GM21723 (cell line): ENCODE measurements around the gene COX6B2.
"Not testable (repeated sequence)": the region's sequence is repeated elsewhere in the genome, so short reads cannot be mapped to it uniquely, and the experiment has no call there.

Source experiments
- ATAC-seq: cut with Tn5 transposase; IDR thresholded peaks from one replicate; pipeline ENCODE4 v1.9.1; 2021; ENCODE audit warnings: mild to moderate bottlenecking, moderate library complexity; ENCODE audit not compliant: unreplicated experiment

COX6B2 gene

DNA sequence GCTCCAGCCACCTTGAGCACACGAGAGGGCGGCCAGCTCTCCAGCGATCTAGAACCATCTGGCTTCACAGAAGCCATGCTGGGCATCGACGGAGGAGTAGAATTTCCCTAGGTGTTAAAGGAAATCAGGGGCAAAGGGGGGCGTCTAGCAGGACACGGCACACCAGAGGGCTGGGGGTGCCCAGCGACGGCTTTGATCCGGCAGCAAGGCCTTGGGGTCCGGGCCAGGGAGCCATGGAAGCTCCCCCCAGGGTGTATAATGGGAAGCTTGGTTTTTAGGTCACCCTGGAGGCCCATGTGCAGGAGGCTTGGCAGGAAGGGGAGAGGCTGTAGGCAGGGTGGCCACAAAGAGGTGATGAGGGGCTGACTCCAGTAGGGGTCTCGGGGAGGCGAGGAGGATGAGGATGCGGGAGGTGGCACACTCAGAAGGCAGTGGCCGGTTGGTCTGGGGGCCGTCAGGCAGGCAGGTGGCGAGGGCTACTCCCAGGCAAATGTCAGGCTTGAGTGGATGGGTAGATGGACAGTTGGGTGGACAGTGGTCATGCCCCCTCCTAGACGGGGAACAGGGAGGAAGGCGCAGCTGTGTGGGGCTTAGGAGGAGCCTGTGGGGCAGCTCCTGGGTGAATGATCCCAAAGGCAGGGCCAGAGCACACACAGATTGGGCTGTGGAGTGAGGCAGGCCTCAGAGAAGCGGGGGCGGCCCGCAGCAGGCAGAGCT lies 9.3 kb downstream of the COX6B2 start:
- ATAC-seq = no peak

DNA sequence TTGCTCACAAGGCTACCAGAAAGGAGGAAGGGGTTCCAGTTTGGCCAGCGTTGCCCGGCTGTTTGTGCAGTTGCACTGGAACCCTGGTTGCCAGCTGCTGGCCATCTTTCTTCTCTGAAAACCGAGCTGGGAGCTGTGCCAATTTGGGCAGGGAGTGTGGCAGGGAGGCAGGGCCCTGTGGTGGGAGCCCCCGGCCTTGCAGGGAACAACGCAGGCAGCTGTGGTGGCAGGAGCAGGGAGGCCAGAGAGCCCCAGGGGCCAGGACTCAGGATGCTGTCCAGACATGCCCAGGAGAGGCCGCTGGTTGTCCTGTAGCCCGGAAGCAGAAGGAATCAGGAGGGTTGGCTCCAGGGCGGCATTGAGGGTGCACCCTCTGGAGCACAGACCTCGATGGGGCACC lies 10.1 kb downstream of the COX6B2 start:
- ATAC-seq = no peak

DNA sequence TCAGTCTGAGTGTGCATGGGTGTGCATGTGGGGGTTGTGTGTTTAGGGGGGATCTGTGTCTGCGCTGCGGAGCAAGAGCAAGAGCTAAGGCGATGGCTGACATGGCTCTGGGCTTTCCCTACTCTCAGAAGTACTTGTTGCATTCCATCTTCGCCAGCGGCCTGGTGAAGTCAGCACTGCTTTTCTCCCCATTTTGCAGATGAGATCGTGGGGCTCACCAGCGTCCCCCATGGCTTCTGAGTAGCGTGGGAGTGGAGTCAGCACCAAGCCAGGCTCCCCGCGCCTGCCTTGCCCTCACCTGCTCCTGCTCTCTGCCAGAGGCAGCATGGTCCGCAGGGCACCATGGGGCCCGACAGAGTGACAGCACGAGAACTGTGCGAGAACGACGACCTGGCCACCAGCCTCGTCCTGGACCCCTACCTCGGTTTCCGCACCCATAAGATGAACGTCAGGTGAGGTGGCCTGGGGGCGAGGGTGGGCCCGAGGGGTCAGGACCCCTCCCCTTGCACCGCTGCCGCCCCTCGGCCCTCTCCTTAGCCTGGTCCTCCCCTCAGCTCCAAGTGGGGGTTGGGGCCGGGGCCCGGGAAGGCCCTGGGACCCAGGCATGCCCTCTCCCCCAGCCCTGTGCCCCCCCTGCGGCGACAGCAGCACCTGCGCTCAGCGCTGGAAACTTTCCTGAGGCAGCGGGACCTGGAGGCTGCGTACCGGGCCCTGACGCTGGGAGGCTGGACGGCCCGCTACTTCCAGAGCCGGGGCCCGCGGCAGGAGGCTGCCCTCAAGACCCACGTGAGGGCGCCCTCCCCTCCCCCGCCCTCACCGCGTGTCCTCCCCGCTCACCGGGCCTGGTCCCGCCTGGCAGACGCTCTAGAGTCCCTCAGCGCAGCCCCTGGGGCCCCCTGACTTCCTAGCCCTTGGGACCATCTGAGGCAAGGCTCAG lies 12.7 kb downstream of the COX6B2 start:
- ATAC-seq = no peak

DNA sequence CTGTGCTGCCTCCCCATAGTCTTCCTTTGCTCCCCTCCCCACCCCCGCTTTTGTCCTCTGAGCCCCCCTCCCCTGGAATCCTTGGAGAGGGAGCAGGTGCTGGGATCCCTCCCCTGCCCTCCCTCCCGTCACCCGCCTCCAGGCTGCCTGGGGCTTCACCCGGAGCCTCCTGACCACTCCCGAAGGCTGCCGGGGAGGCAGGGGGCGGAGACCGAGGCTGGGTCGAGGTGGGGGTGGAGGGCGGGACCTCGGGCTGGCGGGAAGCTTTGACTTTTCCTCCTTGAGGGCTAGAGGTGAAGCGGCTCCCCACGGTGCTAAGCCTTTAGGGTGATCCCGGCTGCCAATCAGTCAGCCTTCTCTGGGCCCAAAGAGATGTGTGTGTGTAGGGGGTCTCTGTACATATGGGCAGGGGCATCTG lies 13.3 kb downstream of the COX6B2 start:
- no peak for ATAC-seq

DNA sequence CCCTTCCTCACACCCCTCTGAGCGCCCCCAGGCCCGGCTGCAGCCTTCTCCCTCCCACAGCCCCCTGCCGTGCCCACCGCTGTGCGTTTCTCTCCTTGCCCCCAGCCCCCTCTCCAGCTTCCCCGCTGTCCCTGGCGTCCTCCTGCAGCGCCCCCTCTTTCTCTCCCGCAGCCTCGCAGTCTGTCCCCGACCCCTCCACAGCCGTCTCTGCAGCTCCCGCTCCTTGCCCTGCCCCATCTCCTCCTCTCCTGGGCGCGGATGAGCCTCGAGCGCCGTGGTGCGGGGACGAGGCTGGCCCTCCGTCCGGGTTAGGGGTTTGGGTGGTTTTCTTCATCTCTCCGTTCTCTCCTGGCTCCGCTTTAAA lies 13.8 kb downstream of the COX6B2 start:
- no peak for ATAC-seq

DNA sequence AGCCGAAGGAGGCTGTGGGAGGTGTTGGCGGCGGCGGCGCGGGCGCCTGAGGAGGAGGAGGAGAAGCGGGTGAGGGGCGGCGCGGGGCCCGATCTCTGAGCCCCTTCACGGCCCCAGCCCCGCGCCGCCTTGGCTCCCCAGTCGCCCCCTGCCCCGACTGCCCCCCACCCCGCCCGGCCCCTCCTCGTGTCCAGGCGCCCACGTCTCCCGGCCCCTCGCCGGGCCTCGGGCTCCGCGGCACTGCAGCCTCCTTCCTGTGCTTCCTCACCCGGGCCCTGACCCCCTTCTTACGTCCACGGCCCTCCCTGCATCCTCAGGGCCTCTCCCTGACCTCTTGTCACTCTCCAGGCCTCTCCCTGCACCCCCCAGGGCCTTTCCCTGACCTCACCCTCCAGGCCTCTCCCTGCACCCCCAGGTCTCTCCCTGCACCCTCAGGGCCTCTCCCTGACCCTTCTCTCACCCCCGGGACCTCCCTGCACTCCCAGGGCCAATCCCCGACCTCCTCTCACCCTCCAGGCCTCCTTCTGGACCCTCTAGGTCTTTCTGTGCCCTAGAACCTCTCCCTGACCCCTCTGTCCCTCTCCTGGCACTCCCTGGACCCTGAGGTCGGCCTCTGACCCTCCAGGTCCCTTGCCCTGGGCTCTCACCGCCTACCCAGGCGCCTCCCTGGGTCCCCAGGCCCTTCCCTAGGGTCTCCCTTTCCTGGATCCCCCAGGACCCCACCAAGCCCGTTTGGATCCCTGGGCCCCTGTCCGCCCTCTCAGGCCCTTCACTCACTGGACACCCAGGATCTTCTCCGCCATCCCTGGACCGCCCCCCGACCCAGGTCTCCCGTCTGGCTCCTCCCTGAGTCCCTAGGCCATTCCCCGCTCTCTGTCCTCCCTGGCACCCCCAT lies 14.4 kb downstream of the COX6B2 start:
- ATAC-seq = peak; percentile 0

DNA sequence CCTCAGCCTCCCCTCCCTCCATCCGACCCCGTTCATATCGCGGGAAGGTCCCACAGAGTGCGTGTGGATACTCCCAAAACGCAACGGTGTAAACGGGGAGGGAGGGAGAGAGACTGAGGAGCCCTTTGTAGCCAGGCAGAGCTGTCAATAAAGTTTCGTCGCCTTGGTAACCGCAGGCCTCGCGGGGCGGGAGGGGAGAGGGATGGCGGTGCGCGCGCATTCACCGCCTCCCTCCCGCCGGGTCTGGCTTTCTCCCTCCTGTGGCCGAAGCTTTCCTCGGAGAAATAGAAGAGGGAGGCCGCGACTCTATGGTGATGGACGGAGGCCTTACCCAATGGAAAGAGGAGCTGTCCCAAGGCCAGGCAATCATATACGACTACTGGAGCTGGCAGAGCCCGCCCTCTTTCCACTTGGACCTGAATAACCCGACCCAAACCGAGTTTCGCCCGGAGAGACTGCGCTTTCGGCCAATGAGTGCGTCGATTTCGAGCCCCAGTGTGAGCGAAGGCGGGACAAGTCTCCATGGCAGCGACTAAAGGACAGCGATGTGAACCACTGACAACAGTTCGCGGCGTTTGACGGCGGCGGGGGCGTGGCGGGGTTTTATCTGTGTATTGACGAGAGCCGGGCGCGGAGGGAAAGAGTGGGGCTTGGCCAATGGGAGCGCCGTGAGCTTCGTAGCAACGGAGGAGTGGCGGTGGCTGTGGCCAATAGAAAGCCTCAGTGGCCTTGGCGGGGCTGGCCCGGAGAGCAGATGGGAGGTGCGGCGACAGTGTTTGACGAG lies 15.2 kb downstream of the COX6B2 start, which contains the start of gene KMT5C:
KMT5C (plus strand) TSS at position 772 of the 784 bp plus-strand sequence. CDS start 2,061 bp downstream, outside the sequence.
- ATAC-seq = peak; percentile 85

DNA sequence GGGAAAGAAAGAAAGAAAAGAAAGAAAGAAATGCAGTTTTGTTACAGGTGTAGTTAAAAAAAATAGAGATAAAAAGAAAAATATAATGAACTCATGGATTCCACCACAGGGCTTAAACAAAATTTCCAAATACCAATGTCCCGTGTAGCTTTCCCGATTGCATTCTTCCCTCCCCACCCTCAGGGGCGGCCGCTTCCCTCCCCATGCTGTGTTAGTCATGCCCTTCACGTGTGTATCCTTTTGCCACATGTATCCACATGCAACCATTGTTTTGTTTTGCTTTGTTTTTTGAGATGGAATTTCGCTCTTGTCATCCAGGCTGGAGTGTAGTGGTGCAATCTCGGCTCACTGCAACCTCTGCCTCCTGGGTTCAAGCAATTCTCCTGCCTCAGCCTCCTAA lies 18.4 kb downstream of the COX6B2 start:
- no peak for ATAC-seq

DNA sequence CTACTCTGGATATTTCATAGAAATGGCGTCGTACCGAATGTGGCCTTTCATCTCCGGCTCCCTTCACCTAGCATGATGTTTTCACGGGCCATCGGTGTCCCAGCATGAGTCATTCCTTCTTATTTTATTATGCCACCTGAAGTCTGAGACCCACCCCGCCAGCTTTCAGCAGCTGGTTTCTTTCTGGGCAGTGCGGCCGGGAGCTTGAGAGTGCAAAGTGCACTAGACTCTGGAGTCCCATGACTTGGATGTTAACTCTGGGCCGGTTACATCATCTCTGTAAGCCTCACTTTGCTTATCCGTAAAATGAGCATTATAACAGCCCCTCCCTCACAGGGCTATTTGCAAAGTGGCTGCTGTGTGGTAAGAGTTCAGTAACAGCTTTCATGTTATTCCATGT lies 20.6 kb downstream of the COX6B2 start:
- ATAC-seq = no peak

DNA sequence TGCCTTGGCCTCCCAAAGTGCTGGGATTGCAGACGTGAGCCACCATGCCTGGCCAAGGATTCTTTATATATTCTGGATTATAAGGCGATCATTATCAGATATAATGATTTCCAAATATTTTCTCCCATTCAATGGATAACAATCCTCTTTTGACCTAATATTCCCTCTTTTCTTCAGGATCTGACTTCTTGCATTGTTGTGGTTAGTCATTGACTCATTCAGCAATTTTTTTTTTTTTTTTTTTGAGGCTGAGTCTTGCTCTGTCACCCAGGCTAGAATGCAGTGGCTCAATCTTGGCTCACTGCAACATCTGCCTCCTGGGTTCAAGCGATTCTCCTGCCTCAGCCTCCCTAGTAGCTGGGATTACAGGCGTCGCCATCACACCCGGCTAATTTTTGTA lies 24.7 kb downstream of the COX6B2 start:
- ATAC-seq = not testable (repeated sequence)

DNA sequence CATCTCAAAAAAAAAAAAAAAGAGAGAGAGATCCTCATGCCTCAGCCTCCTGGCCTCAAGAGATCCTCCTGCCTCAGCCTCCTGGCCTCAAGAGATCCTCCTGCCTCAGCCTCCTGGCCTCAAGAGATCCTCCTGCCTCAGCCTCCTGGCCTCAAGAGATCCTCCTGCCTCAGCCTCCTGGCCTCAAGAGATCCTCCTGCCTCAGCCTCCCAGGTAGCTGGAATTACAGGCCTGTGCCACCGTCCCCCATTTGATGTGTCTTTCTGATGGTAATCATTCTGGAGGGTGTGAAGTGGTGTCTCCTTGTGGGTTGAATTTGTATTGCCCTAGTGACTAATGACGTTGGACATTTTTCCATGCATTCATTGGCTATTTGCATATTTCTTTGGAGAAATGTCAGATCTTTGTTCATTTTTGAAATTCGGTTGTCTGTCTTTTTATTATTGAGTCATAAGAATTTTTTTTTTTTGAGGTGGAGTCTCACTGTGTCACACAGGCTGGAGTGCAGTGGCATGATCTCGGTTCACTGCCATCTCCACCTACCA lies 25.7 kb downstream of the COX6B2 start:
- ATAC-seq = not testable (repeated sequence)

DNA sequence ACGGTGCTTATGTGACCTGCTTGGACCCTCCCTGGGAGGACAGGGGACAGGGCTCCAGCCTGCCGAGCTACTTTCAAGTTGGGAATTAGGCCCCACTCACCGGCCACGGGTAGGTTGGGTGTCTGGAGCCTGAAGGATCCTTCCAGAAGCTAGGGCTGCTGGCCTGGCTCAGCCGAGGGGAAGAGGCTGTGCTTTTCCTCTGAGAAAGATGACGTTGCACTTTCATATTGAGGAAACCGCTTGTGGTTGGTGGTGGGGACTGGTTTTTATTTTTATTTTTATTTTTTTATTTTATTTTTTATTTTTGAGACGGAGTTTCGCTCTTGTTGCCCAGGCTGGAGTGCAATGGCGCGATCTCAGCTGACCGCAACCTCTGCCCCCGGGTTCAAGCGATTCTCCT lies 29.3 kb downstream of the COX6B2 start, which contains the start of gene TMEM150B:
TMEM150B (minus strand) TSS at position 170 of the 400 bp plus-strand sequence. CDS start 4,305 bp downstream, outside the sequence.
- no peak for ATAC-seq

DNA sequence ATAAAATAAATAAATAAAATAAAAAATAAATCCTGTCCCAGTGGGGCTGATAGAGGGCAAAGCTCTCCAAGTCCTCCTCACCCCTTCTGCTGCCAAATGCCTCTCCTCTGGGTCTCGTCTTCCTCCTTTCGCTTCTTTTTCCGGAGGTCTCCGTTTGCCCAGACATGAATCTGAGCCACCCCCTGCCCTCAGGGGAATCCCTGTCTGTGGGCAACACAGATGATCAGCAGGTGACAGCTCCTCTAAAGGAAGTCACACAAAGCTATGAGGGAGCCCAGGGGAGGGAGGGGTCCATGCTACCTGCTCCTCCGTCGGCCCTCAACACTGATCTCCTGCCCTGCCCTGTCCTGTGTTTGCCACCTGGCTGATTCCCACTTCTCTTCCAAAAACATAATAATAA lies 29.9 kb downstream of the COX6B2 start:
- ATAC-seq = no peak

DNA sequence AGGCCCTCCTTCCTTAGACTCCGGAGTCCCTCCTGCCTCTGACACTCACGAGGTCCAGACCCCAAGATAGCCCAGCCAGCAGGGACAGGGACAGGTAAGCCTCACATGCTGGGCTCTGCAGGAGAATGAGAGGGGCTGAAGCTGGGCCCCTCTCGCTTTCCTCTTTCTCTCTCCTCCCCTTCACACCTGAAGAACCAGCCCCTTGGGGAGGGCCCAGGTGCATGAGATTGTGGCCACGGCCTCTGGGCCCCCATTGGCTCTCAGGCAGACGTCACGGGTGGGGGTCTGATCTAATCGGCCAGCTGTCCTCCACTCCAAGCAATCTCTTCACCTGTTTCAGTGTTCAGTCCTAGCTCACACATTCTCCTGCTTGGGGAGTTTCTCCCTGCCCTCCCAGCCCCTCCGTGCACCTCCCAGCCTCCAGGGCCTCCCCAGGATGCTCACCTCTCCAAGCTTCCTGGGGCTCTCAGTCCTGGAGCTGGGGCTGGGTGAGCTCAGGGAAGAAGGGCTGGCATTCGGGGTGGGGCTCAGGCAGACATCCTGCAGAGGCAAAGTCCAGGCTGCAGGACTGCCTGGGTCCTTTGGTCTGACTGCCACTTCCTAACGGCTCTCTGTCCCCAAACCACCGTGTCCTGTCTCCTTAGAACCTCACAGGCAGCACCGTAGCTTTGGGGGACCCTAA lies 32.2 kb downstream of the COX6B2 start:
- no peak for ATAC-seq

DNA sequence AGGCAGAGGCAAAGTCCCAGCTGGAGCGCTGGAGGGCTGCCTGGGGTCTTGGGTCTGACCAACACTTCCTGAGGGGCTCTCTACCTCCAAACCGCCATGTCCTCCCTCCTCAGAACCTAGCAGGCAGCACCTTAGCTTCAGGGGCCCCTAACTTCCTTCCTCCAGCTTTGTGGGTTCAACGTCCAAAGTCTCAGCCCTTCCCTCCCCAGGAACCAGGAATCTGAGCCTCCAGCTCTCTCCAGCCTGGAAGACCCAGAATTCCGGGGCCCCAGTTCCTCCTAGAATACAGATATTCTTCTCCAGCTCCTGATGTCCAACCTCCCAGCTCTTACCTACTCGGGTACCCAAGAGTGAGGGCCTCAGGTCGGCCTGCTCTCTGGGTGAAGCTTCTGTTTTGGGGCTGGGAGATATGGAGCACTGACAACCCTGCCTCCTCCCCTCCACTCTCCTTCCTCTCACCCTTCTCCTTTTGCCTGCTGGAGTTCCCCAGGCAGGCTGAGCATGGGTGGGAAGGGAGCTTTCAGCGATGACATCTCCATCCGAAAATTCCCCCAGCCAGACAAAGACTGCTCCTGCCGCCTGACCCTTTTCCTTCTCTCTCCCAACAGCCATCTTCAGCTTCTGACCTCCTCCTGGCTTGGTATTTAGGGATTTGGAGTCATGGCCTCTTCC lies 32.9 kb downstream of the COX6B2 start:
- ATAC-seq = no peak

DNA sequence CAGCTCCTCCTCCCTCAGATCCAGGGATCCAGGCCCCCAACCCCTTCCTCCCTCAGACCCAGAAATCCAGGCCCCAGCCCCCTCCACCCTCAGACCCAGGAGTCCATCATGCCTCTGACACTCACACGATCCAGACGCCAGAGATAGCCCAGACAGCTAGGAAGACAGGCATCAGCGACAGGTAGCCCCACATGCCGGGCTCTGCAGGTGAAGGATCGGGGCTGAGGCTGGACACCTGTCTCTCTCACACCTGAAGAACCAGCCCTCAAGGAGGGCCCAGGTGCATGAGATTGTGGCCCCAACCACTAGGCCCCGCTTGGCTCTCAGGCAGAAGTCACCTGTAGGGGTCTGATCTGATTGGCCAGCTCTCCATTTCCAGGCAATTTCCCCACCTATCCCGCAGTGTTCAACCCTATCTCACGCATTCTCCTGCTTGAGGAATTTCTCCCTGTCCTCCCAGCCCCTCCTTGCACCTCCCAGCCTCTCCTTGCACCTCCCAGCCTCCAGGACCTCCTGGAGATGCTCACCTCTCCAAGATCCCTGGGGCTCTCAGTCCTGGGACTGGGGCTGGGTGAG lies 33.6 kb downstream of the COX6B2 start:
- no peak for ATAC-seq

DNA sequence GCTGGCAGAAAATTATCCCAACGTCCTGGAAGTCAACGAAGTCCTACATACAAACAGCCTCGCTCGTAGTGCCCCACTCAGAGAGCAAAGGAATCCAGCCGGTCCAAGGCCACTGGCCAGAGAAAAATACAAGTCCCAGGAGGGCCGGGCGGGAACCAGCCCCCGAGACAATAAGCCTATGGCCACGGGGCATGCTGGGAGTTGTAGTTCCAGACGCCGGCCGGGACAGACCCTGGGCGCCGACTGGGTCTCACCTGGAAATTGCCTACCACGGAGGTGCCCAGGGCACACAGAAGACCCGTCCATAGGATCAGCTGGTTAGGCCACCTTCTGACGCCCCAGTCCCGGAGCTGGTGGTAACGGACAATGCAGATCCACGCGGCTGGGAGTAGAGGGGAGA lies 34.7 kb downstream of the COX6B2 start:
- ATAC-seq = no peak

DNA sequence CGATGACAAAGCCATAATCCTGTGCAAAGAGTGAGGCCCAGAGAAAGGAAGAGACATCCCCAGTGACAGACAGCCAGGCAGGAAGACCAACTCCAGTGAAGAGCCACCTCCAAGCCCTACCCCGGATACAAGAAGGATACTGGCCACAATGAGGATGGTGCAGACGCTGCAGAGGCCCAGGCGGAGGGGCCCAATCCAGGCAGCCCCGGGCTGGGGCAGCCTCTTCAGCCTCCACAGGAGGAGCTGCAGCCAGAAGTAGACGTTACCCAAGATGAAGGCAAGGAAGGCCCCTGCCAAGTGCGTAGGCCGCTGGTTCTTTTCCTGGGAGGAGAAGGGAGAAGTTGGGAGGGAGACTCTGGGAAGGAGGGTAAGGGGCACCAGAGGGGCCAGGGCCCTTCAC lies 37.9 kb downstream of the COX6B2 start:
- ATAC-seq = no peak
